GM23338 (cell line): Measurements from ENCODE around the gene MED14. TPM values are rescaled to one million over a fixed set of nuclear protein-coding genes. Genes with fewer than 3 reads are reported as not detected.

Experiments
- ATAC-seq: fragments of 200-7000 bp; cut with Tn5 transposase; 3 replicates; pipeline ENCODE4 v1.9.1; 2020
- DNase-seq: peaks from one replicate; pipeline ENCODE4 v3.0.0-alpha.2; 2015; ENCODE audit warnings: low spot score
- H2AFZ ChIP-seq: fragments of 200-600 bp; sonication (generic); 2 replicates; pipeline ENCODE4 v1.8.0; 2016; ENCODE audit warnings: antibody characterized with exemption, mild to moderate bottlenecking, moderate library complexity
- H3F3A ChIP-seq: fragments of 200-600 bp; sonication (generic); replicated peaks from 2 replicates; pipeline ENCODE4 v1.8.0; 2017; ENCODE audit warnings: antibody characterized with exemption, mixed run types, low read depth
- H3K27ac ChIP-seq: fragments of 200-600 bp; sonication (generic); 2 replicates; pipeline ENCODE4 v1.6.1; 2016; ENCODE audit warnings: low read depth
- H3K27me3 ChIP-seq: fragments of 200-600 bp; sonication (generic); 2 replicates; pipeline ENCODE4 v1.8.0; 2016; ENCODE audit warnings: mild to moderate bottlenecking, mixed run types, moderate library complexity; ENCODE audit not compliant: insufficient read depth
- H3K36me3 ChIP-seq: fragments of 200-600 bp; sonication (generic); 2 replicates; pipeline ENCODE4 v1.8.0; 2016; ENCODE audit warnings: mild to moderate bottlenecking; ENCODE audit not compliant: insufficient read depth
- H3K4me1 ChIP-seq: fragments of 200-600 bp; sonication (generic); 2 replicates; pipeline ENCODE4 v1.8.0; 2016; ENCODE audit warnings: mild to moderate bottlenecking, moderate library complexity; ENCODE audit not compliant: insufficient read depth
- H3K4me2 ChIP-seq: fragments of 200-600 bp; sonication (generic); 2 replicates; pipeline ENCODE4 v1.7.1; 2017; ENCODE audit warnings: mixed run types
- H3K4me3 ChIP-seq: fragments of 200-600 bp; sonication (generic); 2 replicates; pipeline ENCODE4 v1.6.1; 2016; ENCODE audit warnings: mixed run types
- H3K79me2 ChIP-seq: fragments of 200-600 bp; sonication (generic); replicated peaks from 2 replicates; pipeline ENCODE4 v1.8.0; 2017; ENCODE audit warnings: mild to moderate bottlenecking; ENCODE audit not compliant: insufficient read depth
- H3K9me2 ChIP-seq: fragments of 200-600 bp; sonication (generic); 2 replicates; pipeline ENCODE4 v1.8.0; 2017; ENCODE audit not compliant: insufficient read depth
- H4K20me1 ChIP-seq: fragments of 200-600 bp; sonication (generic); replicated peaks from 2 replicates; pipeline ENCODE4 v1.8.0; 2017; ENCODE audit warnings: mild to moderate bottlenecking; ENCODE audit not compliant: insufficient read depth
- H3K27ac Mint-ChIP-seq: 2 replicates; pipeline ENCODE4 v1.8.0; 2020; ENCODE audit warnings: inconsistent platforms, mild to moderate bottlenecking, moderate library complexity, mixed read lengths
- H3K27me3 Mint-ChIP-seq: 3 replicates; pipeline ENCODE4 v1.8.0; 2022; ENCODE audit warnings: low read depth, mild to moderate bottlenecking, moderate library complexity, mixed read lengths, inconsistent platforms; ENCODE audit not compliant: insufficient read depth, poor library complexity
- H3K36me3 Mint-ChIP-seq: 3 replicates; pipeline ENCODE4 v1.8.0; 2021; ENCODE audit warnings: low read depth, mild to moderate bottlenecking, inconsistent platforms, moderate library complexity, mixed read lengths
- H3K4me1 Mint-ChIP-seq: 3 replicates; pipeline ENCODE4 v1.8.0; 2020; ENCODE audit warnings: mild to moderate bottlenecking, inconsistent platforms, mixed read lengths
- H3K4me3 Mint-ChIP-seq: 3 replicates; pipeline ENCODE4 v1.8.0; 2021; ENCODE audit warnings: moderate library complexity, mild to moderate bottlenecking, inconsistent platforms, mixed read lengths
- H3K9me3 Mint-ChIP-seq: 3 replicates; pipeline ENCODE4 v1.8.0; 2020; ENCODE audit warnings: moderate library complexity, mild to moderate bottlenecking, inconsistent platforms, mixed read lengths
- CREB1 ChIP-seq: fragments of 250-450 bp; sonication (Bioruptor Pico); IDR thresholded peaks from 2 replicates; pipeline ENCODE4 v1.5.0; 2020; ENCODE audit warnings: low read depth, mild to moderate bottlenecking, moderate library complexity
- CTCF ChIP-seq, 2 experiments: fragments of 200-600 bp in 1 of 2; sonication (generic) in 1 of 2; conservative IDR thresholded peaks; 2 replicates each; pipeline versions ENCODE4 v1.5.1 to v1.6.1; 2016 to 2017; ENCODE audit warnings: antibody characterized with exemption in 2 of 2, low read depth in 2 of 2, mild to moderate bottlenecking in 2 of 2, moderate library complexity in 1 of 2
- EZH2 ChIP-seq: fragments of 200-600 bp; sonication (generic); IDR thresholded peaks from one replicate; pipeline ENCODE4 v1.8.0; 2017; ENCODE audit warnings: antibody characterized with exemption, mild to moderate bottlenecking, low read depth; ENCODE audit not compliant: unreplicated experiment
- POLR2AphosphoS5 ChIP-seq: IDR thresholded peaks from 2 replicates; pipeline ENCODE4 v1.6.1; 2016; ENCODE audit warnings: antibody characterized with exemption, low read depth
- ZNF114 ChIP-seq: fragments of 250-450 bp; sonication (Bioruptor Pico); IDR thresholded peaks from 2 replicates; pipeline ENCODE4 v1.5.0; 2020; ENCODE audit warnings: mild to moderate bottlenecking, moderate library complexity
- ZNF331 ChIP-seq: fragments of 250-450 bp; sonication (Bioruptor Pico); IDR thresholded peaks from 2 replicates; pipeline ENCODE4 v1.5.0; 2020; ENCODE audit warnings: low read depth, mild to moderate bottlenecking, moderate library complexity
- ZNF462 ChIP-seq: fragments of 250-450 bp; sonication (Bioruptor Pico); IDR thresholded peaks from 2 replicates; pipeline ENCODE4 v1.5.0; 2020; ENCODE audit warnings: mild to moderate bottlenecking, moderate library complexity
- polyA plus RNA-seq: library from polyadenylated mRNA; unstranded; fragments of >200 nt; fragmentation: Nextera tagmentation; extraction: Ambion mirVana; gene quantifications from 2 replicates; pipeline ENCODE4 v1.2.1, GENCODE V29; 2016
- total RNA-seq: library from RNA; depleted of rRNA; stranded (reverse); fragments of >200 nt; shearing (Covaris generic); gene quantifications from 2 replicates; pipeline ENCODE4 v1.2.3, GENCODE V29; 2014

MED14 gene
- total and polyA plus RNA-seq, 2 experiments from 2014 or later: 29.8 to 99.3 TPM

GRCh38 chrX:40705658-40706312 is 29.6 kb downstream of the MED14 start:
- DNase-seq: no peak
- no peak overlapping the region for H2AFZ ChIP-seq
- H3K4me1 ChIP-seq: no peaks in the 10 kb centered on the region
- H3K79me2 ChIP-seq: peaks cover 11% of the 10 kb centered on the region; the same call in 1 of the 2 replicates
- no peaks in the 10 kb centered on the region for H3K4me1 Mint-ChIP-seq
- no peaks in the 10 kb centered on the region for H3K9me3 Mint-ChIP-seq
- no peak overlapping the region for H3K4me3 ChIP-seq
- ATAC-seq: no peak
- H3K27ac ChIP-seq: 0 out of 2 replicates have a peak overlapping the region, but pooled peaks have one; percentile 45
- no peak overlapping the region for H3K4me2 ChIP-seq
- H4K20me1 ChIP-seq: no peaks in the 10 kb centered on the region
- peak overlapping the region; percentile 65; the same call in 1 of the 2 replicates for H3K27ac Mint-ChIP-seq
- peaks cover 61% of the 10 kb centered on the region for H3K36me3 ChIP-seq
- H3K36me3 Mint-ChIP-seq: peaks cover 64% of the 10 kb centered on the region
- no peaks in the 10 kb centered on the region for H3K27me3 ChIP-seq
- no peak overlapping the region for H3K4me3 Mint-ChIP-seq
- no peaks in the 10 kb centered on the region for H3K27me3 Mint-ChIP-seq
- no peaks in the 10 kb centered on the region for H3K9me2 ChIP-seq
- H3F3A ChIP-seq: no peaks in the 10 kb centered on the region
- TF ChIP-seq CREB1 (CRISPR knock-in tag) (no peak), ZNF331 (CRISPR knock-in tag) (no peak), ZNF114 (CRISPR knock-in tag) (no peak), CTCF (conservative IDR thresholded peaks at IDR 0.05; ENCODE audit: low read depth in 2 of 2) (no peak), POLR2AphosphoS5 (no peak), ZNF462 (CRISPR knock-in tag) (no peak), EZH2 (no peak)
